ENCODE data around the gene ANKS1A. TPM values are rescaled to one million over a fixed set of nuclear protein-coding genes. Genes with fewer than 3 reads are reported as not detected.

ANKS1A gene
- total RNA-seq, 2 donors from 2014 or later = 20.5 to 68.4 TPM

GRCh38 chr6:34855463-34855862 is 33.6 kb upstream of the ANKS1A start:
- H3K4me3 ChIP-seq = no peak overlapping the region
- intact Hi-C loops (cut with DNase I) = no loop called here
- H3K27ac ChIP-seq = no peak overlapping the region
- H3K27me3 ChIP-seq (replicated peaks; ENCODE audit: insufficient read depth) = no peaks in the 10 kb centered on the region
- 77% methylated on average over 7 of the region's 7 CpGs for WGBS
- H3K4me1 ChIP-seq (replicated peaks) = no peaks in the 10 kb centered on the region
- H3K9me3 ChIP-seq = no peaks in the 10 kb centered on the region
- no peak for DNase-seq (ENCODE audit: low spot score)
- H3K36me3 ChIP-seq = peaks cover 0 to 10% of the 10 kb centered on the region in 2 donors
- TF ChIP-seq POLR2A (IDR thresholded peaks at IDR 0.05) (no peak), POLR2AphosphoS5 (IDR thresholded peaks at IDR 0.05) (no peak), CTCF (IDR thresholded peaks at IDR 0.05) (no peak)

DNA sequence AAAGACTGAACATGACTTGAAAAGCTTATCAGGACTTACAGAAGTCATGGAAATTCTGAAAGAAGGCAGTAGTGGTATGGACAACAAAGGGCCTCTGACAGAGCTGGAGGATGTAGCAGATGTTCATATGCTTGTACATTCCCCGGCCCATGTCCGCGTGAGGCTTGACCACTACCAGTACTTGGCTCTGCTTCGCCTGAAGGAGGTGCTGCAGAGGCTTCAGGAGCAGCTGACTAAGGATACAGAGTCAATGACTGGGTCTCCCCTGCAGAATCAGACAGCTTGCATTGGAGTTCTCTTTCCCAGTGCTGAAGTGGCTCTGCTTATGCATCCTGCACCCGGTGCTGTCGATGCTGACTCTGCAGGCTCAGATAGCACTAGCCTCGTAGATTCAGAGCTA is 30.4 kb upstream of the ANKS1A start:
- Histone ChIP-seq H3K4me1 (replicated peaks) (no peaks in the 10 kb centered on the region), H3K36me3 (peaks cover 0 to 10% of the 10 kb centered on the region in 2 donors), H3K27ac (no peak overlapping the region), H3K9me3 (no peaks in the 10 kb centered on the region), H3K4me3 (no peak overlapping the region), H3K27me3 (replicated peaks; ENCODE audit: insufficient read depth) (no peaks in the 10 kb centered on the region)
- TF ChIP-seq POLR2AphosphoS5 (IDR thresholded peaks at IDR 0.05) (no peak), POLR2A (IDR thresholded peaks at IDR 0.05) (no peak), CTCF (IDR thresholded peaks at IDR 0.05) (no peak)
- intact Hi-C loops (cut with DNase I) = no loop called here
- no peak for DNase-seq (ENCODE audit: low spot score)
- WGBS = 92% methylated on average over 7 of the region's 7 CpGs

DNA sequence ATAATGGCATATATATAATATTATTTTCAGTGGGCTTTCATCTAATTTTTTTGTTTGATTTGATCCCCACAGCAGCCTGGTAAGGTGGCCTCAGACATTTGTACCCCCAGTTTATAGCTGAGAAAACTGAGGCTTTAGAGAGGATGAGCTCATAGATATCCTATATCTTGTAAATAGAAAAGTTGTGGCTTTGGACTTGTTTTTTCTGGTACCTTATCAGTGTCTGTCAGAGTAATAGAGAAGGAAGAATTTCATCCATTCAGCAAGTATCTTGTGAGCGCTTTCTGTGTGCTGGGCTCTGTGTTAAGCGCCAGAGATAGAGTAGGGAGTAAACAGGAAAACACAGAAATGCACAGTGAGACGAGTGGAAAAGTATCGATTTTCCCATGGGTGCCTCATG is 29.1 kb upstream of the ANKS1A start:
- DNase-seq (ENCODE audit: low spot score) = no peak
- no peaks in the 10 kb centered on the region for H3K27me3 ChIP-seq (replicated peaks; ENCODE audit: insufficient read depth)
- H3K4me1 ChIP-seq (replicated peaks) = no peaks in the 10 kb centered on the region
- H3K27ac ChIP-seq = no peak overlapping the region
- WGBS = 96% methylated on average over 4 of the region's 4 CpGs
- TF ChIP-seq POLR2AphosphoS5 (IDR thresholded peaks at IDR 0.05) = no peak
- TF ChIP-seq POLR2A (IDR thresholded peaks at IDR 0.05) = no peak
- no peak for TF ChIP-seq CTCF (IDR thresholded peaks at IDR 0.05)
- H3K9me3 ChIP-seq = no peaks in the 10 kb centered on the region
- H3K36me3 ChIP-seq = peaks cover 0 to 10% of the 10 kb centered on the region in 2 donors
- intact Hi-C loops (cut with DNase I) = no loop called here
- H3K4me3 ChIP-seq = no peak overlapping the region

DNA sequence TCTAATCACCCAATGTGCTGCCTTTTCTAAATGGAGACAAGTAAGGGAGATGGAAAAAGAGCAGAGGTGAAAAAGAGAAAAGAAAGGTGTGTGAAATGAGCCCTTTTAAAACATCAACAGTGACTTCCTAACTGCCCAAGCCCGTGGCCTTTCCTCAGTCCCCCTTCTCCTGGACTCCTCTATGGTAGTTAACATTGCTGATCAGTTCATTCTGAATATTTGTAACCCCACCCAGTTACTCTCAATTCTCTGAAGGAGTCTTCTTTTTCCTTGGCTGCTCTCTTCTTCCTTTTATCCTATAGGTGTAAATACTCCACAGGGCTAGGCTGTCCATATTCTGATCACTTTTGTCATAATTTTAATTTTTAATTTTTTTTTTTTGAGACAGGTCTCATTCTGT is 28.3 kb upstream of the ANKS1A start:
- intact Hi-C loops (cut with DNase I) = no loop called here
- Histone ChIP-seq H3K4me3 (no peak overlapping the region), H3K27me3 (replicated peaks; ENCODE audit: insufficient read depth) (no peaks in the 10 kb centered on the region), H3K27ac (no peak overlapping the region), H3K36me3 (peaks cover 0 to 10% of the 10 kb centered on the region in 2 donors), H3K4me1 (replicated peaks) (no peaks in the 10 kb centered on the region), H3K9me3 (no peaks in the 10 kb centered on the region)
- TF ChIP-seq POLR2A (IDR thresholded peaks at IDR 0.05) (no peak), POLR2AphosphoS5 (IDR thresholded peaks at IDR 0.05) (no peak), CTCF (IDR thresholded peaks at IDR 0.05) (no peak)
- WGBS = 94% methylated on average over 1 of the region's 1 CpG
- no peak for DNase-seq (ENCODE audit: low spot score)

DNA sequence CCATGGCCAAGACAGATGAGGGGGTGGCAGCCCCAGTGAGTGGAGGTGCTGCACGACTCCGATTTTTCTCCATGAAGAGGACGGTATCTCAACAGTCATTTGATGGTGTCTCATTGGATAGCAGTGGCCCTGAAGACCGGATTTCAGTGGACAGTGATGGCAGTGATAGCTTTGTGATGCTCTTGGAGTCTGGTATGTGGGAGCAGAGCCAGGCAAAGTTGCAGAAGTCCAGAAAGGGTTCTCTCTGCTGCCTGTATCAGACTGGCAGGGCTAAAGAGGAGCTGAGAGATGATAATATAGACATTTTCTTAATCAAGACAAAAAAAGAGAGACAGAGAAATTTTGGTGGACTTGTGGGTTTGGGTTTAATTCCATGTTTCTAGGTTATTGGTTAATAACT is 25.0 kb upstream of the ANKS1A start:
- no peaks in the 10 kb centered on the region for H3K27me3 ChIP-seq (replicated peaks; ENCODE audit: insufficient read depth)
- TF ChIP-seq POLR2A (IDR thresholded peaks at IDR 0.05) = no peak
- no peak for TF ChIP-seq POLR2AphosphoS5 (IDR thresholded peaks at IDR 0.05)
- no peak for TF ChIP-seq CTCF (IDR thresholded peaks at IDR 0.05)
- H3K4me1 ChIP-seq (replicated peaks) = no peaks in the 10 kb centered on the region
- no peak for DNase-seq (ENCODE audit: low spot score)
- no peak overlapping the region for H3K27ac ChIP-seq
- intact Hi-C loops (cut with DNase I) = no loop called here
- no peaks in the 10 kb centered on the region for H3K9me3 ChIP-seq
- no peaks in the 10 kb centered on the region for H3K36me3 ChIP-seq
- 80% methylated on average over 4 of the region's 4 CpGs for WGBS
- no peak overlapping the region for H3K4me3 ChIP-seq
